ENCODE results near the gene PRSS38. TPM values are rescaled to one million over a fixed set of nuclear protein-coding genes. Genes with fewer than 3 reads are reported as not detected.

Gene PRSS38
- total RNA-seq, 1 donor from 2014 or later = not detected

DNA sequence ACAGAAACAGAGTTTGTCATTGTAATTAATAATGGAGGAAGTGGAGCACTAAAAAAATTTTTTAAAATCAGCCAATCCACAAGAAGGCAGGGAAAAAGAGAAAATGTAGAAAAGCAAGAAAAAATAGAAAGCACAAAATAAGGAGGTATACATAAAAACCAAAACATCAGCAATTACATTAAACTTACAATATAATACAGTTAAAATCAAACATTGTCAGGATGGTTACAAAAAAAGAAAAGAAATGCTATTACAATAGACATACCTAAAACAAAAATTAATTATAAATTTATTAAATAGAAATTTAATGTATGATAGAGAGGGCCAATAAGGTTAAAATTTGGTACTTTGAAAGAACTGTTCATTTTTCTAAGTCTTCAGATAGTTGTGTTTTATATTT is 38.7 kb downstream of the PRSS38 start:
- Mint-ChIP-seq H3K27ac (no peak overlapping the region), H3K9me3 (peaks cover under 1% of the 10 kb centered on the region), H3K36me3 (ENCODE audit: low read depth) (no peaks in the 10 kb centered on the region), H3K4me3 (no peak overlapping the region), H3K4me1 (no peaks in the 10 kb centered on the region), H3K27me3 (peaks cover 15% of the 10 kb centered on the region)
- no peak for DNase-seq
- TF ChIP-seq, protein P1, sequence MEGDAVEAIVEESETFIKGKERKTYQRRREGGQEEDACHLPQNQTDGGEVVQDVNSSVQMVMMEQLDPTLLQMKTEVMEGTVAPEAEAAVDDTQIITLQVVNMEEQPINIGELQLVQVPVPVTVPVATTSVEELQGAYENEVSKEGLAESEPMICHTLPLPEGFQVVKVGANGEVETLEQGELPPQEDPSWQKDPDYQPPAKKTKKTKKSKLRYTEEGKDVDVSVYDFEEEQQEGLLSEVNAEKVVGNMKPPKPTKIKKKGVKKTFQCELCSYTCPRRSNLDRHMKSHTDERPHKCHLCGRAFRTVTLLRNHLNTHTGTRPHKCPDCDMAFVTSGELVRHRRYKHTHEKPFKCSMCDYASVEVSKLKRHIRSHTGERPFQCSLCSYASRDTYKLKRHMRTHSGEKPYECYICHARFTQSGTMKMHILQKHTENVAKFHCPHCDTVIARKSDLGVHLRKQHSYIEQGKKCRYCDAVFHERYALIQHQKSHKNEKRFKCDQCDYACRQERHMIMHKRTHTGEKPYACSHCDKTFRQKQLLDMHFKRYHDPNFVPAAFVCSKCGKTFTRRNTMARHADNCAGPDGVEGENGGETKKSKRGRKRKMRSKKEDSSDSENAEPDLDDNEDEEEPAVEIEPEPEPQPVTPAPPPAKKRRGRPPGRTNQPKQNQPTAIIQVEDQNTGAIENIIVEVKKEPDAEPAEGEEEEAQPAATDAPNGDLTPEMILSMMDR (IDR thresholded peaks at IDR 0.05) = no peak
- no peak for ATAC-seq (ENCODE audit: low read depth)
- ChIA-PET CTCF (no interaction called here), POLR2A (no interaction called here)
- intact Hi-C loops (cut with micrococcal nuclease) = no loop called here

DNA sequence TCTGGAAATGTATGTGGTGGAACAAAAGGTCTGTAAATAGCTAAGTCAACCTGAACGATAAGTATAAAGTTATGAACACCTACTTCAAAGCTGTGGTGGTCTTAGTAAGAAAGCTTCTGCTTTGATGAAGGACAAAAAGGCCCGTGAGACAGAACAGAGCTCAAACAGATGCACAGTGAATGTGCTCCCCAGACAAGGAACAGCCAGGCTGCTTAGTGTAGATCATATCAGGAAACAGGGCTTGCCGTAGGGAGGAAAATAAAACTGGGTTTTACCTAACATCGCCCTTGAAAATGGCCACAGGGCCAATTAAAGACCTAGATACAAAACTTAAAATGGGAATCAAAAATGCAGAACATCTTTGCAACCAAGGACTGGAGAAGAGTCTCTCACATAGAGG is 40.2 kb downstream of the PRSS38 start:
- TF ChIP-seq, protein P1 (IDR thresholded peaks at IDR 0.05) = no peak
- Mint-ChIP-seq H3K4me3 (no peak overlapping the region), H3K4me1 (no peaks in the 10 kb centered on the region), H3K9me3 (no peaks in the 10 kb centered on the region), H3K36me3 (ENCODE audit: low read depth) (no peaks in the 10 kb centered on the region), H3K27ac (no peak overlapping the region), H3K27me3 (peaks cover 23% of the 10 kb centered on the region)
- DNase-seq = no peak
- POLR2A ChIA-PET = no interaction called here
- CTCF ChIA-PET = no interaction called here
- intact Hi-C loops (cut with micrococcal nuclease) = no loop called here
- no peak for ATAC-seq (ENCODE audit: low read depth)

DNA sequence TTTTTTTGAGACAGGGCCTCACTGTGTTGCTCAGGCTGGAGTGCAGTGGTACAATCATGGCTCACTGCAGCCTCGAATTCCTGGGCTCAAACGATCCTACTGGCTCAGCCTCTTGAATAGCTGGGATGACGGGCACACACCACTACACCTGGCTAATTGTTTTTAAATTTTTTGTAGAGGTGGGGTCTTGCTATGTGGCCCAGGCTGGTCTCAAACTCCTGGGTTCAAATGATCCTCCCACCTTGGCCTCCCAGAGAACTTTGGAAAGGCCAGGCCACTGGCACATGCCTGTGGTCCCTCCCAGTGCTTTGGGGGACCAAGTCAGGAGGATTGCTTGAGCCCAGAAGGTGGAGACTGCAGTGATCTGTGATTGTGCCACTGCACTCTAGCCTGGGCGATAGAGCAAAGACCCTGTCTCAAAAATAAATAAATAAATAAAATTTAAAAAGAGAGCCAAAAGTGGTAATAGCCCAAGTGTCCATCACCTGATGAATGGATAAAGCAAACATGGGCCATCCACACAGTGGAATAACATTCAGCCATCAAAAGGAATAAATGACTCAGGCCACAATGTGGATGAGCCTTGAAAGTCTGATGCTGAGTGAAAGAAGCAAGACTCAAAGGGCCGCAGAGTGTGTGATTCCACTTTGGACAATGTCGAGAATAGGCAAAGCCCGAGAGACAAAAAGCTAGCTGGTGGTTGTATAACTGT is 40.8 kb downstream of the PRSS38 start:
- Mint-ChIP-seq H3K4me3 (no peak overlapping the region), H3K27ac (no peak overlapping the region), H3K4me1 (no peaks in the 10 kb centered on the region), H3K27me3 (peaks cover 25% of the 10 kb centered on the region), H3K9me3 (no peaks in the 10 kb centered on the region), H3K36me3 (ENCODE audit: low read depth) (no peaks in the 10 kb centered on the region)
- TF ChIP-seq, protein P1 (IDR thresholded peaks at IDR 0.05) = no peak
- no peak for ATAC-seq (ENCODE audit: low read depth)
- POLR2A ChIA-PET = no interaction called here
- intact Hi-C loops (cut with micrococcal nuclease) = no loop called here
- DNase-seq = no peak
- CTCF ChIA-PET = no interaction called here

DNA sequence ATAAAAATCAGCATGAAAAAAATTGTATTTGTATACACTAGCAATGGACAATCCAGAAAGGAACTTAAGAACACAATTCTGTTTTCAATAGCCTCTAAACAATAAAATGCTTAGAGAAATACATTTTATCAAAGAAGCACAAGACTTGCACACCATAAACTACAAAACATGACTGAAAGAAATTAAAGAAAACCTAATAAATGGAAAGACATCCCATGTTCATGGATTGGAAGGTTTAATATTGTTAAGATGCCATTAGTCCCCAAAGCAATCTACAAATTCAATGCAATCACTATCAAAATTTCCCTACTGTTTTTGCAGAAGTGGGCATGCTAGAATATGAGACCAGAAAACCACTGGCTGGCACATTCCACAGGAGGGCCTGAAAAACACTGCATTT is 49.4 kb downstream of the PRSS38 start:
- H3K27ac Mint-ChIP-seq = no peak overlapping the region
- no peaks in the 10 kb centered on the region for H3K36me3 Mint-ChIP-seq (ENCODE audit: low read depth)
- no peak for ATAC-seq (ENCODE audit: low read depth)
- no peaks in the 10 kb centered on the region for H3K4me1 Mint-ChIP-seq
- TF ChIP-seq, protein P1 (IDR thresholded peaks at IDR 0.05) = no peak
- no peak overlapping the region for H3K4me3 Mint-ChIP-seq
- no peak for DNase-seq
- peaks cover 17% of the 10 kb centered on the region for H3K27me3 Mint-ChIP-seq
- ChIA-PET CTCF (no interaction called here), POLR2A (no interaction called here)
- peaks cover 7% of the 10 kb centered on the region for H3K9me3 Mint-ChIP-seq
- intact Hi-C loops (cut with micrococcal nuclease) = no loop called here

DNA sequence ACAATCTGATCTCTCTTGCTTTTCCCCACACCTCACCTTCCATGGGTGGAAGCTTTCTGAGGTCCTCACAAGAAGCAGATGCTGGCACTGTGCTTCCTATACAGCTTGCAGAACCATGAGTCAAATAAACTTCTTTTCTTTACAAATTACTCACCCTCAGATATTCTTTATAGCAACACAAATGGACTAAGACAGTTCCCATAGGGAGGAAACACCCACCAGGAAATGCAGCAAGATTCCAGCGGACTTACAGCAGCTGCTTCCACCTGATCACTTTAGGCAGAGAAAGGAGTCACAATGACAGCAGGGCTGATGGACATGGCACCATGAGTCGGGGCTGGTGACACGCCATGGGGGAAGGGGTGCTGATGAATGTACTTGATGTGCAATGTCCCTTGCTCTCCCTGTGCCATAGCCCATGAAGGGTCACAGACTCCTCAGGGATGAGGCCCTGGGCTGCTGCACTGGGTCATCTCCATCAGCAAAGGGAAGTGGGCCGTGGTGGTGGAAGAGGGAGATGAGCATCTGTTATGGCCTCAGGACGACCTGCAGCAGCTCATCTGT is 53.9 kb downstream of the PRSS38 start:
- Mint-ChIP-seq H3K4me1 (no peaks in the 10 kb centered on the region), H3K4me3 (no peak overlapping the region), H3K27ac (no peak overlapping the region), H3K36me3 (ENCODE audit: low read depth) (no peaks in the 10 kb centered on the region), H3K9me3 (peaks cover 6% of the 10 kb centered on the region), H3K27me3 (peaks cover 35% of the 10 kb centered on the region)
- POLR2A ChIA-PET = no interaction called here
- TF ChIP-seq, protein P1 (IDR thresholded peaks at IDR 0.05) = no peak
- intact Hi-C loops (cut with micrococcal nuclease) = no loop called here
- ATAC-seq (ENCODE audit: low read depth) = no peak
- DNase-seq = no peak
- CTCF ChIA-PET = no interaction called here
